Body of pancreas (tissue), 4 donors: Measurements from ENCODE around the gene SETD1A.

Source experiments
- POLR2A ChIP-seq, 3 donors: fragments of 450-650 bp; IDR thresholded peaks; one replicate each; pipeline ENCODE4 v1.6.1; 2016; ENCODE audit warnings: antibody characterized with exemption in 3 of 3, mild to moderate bottlenecking in 2 of 3
- TF ChIP-seq, protein P1 (sequence below), 7 experiments: fragments of 450-650 bp in 4 of 7; fragments of 200-600 bp in 3 of 7; sonication (generic) in 3 of 7; IDR thresholded peaks; one replicate each; pipeline ENCODE4 v1.5.1; 2016 to 2019; ENCODE audit warnings: antibody characterized with exemption in 7 of 7

GRCh38 chr16:30937692-30938091 lies 19.9 kb upstream of the SETD1A start:
- TF ChIP-seq, protein P1, sequence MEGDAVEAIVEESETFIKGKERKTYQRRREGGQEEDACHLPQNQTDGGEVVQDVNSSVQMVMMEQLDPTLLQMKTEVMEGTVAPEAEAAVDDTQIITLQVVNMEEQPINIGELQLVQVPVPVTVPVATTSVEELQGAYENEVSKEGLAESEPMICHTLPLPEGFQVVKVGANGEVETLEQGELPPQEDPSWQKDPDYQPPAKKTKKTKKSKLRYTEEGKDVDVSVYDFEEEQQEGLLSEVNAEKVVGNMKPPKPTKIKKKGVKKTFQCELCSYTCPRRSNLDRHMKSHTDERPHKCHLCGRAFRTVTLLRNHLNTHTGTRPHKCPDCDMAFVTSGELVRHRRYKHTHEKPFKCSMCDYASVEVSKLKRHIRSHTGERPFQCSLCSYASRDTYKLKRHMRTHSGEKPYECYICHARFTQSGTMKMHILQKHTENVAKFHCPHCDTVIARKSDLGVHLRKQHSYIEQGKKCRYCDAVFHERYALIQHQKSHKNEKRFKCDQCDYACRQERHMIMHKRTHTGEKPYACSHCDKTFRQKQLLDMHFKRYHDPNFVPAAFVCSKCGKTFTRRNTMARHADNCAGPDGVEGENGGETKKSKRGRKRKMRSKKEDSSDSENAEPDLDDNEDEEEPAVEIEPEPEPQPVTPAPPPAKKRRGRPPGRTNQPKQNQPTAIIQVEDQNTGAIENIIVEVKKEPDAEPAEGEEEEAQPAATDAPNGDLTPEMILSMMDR (IDR thresholded peaks at IDR 0.05): no peak
- no peak for TF ChIP-seq POLR2A (IDR thresholded peaks at IDR 0.05)
